Urothelium cell line (cell line): Measurements from ENCODE around the gene EPN2.
A peak's percentile ranks its signal among the peaks of the same experiment; 100 is the strongest.

Source experiments
- DNase-seq: peaks from one replicate; pipeline ENCODE4 v3.0.0; 2011; ENCODE audit warnings: low spot score, mixed read lengths
- FAIRE-seq: peaks from 2 replicates; lab custom pipeline; 2011; peaks lifted over from hg19 to GRCh38; lab: Jason Lieb, UNC

Gene EPN2

DNA sequence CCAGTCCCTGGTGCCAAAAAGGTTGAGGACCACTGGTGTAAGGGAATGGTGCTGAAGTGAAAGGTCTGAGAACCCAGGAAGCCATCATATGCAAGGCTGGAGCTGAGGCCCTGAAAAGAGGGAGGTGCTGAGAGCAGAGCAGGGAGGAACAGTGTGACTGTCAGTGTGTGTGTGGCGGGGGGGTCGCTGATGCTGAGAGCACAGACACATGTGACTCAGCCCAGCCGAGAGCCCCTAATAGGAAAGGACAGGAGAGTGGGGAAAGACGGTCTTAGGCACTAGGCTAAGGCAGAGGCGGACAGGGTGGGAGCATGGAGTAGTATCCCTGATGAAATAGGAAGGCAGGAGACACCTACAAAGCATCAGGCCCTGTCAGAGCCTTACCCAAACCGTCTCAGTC lies 124.2 kb downstream of the EPN2 start:
- DNase-seq (no peak), FAIRE-seq (no peak)

DNA sequence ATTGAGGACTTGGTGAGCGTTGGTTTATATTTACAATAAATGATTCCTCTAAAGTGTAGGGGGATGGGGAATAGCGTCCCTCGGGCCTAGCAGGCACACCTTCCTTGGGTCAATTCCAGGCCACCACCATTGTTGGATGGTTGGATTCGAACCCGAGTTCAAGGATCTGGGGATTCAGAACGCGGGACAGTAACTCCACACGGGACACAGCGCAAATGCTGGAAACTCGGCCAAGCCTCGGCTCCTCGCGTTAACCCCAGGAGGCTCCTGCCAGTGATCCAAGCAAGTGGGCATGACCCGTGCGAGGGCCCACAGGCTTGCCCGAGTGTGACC lies 124.7 kb downstream of the EPN2 start:
- no peak for FAIRE-seq
- DNase-seq, result no peak

DNA sequence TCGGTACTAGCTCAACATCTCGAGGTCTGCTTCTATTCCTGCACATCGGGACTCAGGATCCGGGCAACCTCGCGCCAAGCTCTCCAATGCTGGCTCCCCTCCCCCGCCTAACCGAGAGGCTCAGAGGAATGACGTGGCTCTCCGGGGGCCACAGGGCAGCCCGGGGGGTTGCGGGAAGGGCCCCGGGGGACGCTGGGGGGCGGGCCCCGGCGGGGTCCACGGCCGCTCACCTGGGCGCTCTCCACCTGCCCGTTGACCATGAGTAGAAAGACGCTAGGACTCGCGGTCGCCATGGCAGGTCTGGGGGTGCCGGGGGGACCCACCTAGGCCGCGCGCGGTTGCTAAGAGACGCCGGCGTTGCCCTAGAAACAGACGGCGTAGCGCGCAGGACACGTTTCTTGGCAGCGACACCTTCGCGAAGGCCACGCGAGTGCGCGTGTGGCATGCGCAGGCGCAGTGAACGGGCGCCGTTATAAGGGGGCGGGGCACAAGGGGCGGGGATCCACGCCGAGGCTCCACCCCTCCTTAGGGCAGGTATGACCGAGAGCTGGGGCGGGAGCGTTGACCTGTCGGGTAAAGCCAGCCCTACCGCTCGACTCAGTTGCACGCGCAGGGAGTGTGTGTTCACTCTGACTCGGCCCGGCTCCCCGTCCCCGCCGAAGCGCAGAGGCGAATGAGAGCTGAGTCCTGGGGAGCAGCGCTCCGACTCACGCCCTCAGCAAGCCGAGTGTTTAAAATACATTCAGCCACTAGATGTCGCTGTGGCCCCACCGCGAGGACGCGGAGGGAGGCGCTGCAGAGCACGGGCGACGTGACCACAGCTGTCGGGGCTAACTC lies 125.3 kb downstream of the EPN2 start, which contains the start of gene B9D1:
Gene B9D1, minus strand, starts transcription at position 447 of the 837 bp plus-strand sequence. Its CDS starts 154 bp downstream, at position 293.
- DNase-seq, result peak; percentile 97
- peak; percentile 59 for FAIRE-seq

GRCh38 chr17:19363114-19363438 lies 125.9 kb downstream of the EPN2 start:
- no peak for DNase-seq
- FAIRE-seq, result no peak

GRCh38 chr17:19363460-19364035 lies 126.4 kb downstream of the EPN2 start:
- no peak for FAIRE-seq
- DNase-seq, result no peak

DNA sequence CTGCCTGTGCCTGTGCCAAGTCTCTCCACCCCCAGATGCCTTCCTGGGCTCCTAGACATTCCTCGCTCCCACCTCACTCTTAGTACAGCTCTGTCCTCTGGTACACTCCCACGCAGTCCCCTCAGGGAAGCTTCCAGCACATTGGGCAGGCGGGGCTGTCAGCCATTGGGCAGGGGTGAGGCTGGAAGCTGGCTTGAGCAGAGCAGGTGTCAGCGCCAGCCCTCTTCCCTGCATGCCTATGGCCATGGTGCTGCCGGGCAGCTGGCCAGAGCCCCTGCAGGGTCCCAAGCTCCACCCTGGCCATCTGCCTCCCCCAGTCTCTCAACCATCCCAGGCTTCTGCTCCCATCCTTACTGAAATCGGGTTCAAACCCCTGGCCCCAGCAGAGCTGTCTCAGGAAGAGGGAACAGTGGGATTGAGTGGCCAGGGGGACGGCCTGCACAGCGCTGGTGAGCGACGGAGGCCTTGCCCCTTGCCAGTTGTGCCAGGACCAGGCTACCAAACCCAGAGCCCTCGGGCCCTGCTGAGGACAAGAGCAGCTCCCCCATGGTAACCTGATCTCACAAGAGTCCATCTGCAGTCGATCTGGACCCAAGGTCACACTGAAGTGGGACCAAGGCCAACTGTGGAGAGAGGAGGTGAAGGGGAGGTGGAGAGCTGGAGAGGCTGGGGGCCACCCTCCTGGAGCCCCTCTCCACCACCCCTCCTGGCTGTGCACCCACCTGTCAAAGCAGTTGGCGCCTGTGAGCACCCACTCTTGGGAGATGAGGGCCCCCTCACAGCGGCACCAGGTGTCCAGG lies 127.7 kb downstream of the EPN2 start:
- DNase-seq (no peak), FAIRE-seq (peak; percentile 27)

GRCh38 chr17:19365499-19365817 lies 128.3 kb downstream of the EPN2 start:
- FAIRE-seq (no peak), DNase-seq (no peak)

DNA sequence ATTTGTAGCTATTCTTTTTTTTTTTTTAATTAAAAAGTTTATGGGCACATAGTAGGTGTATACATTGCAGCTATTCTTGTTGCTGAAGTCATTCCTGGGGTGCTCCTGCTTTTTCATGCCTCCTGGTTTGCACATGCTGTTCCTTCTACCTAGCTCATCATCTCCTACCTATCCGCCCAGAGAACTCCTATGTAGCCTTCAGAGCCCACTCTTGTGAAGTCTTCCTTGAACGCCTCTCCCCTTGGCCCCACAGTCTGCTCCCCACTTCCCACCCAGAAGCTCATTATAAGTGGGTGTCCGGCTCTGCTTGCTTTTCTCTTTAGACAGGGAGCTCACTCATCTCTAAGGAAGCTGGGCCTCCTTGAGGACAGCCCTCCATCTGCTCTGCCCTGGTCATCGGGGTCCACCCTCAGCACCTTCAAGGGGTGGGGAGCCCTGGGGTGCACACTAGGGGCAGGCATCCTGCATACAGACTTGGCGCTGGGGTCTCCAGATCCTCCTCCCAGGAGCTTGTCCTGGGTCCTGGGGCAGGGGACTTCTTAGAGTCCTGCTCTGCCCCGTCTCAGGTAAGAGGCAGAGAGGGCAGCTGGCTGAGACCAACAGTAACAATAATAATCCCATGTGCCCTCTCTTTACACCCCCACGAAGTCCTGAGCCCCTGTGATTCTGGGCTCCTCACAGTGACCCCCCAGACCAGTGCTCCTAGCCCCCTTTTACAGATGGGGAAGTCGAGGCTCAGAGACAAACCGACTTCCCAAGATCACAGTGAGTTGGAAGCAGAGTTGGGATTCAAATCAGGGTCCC lies 128.9 kb downstream of the EPN2 start:
- FAIRE-seq (no peak), DNase-seq (no peak)

DNA sequence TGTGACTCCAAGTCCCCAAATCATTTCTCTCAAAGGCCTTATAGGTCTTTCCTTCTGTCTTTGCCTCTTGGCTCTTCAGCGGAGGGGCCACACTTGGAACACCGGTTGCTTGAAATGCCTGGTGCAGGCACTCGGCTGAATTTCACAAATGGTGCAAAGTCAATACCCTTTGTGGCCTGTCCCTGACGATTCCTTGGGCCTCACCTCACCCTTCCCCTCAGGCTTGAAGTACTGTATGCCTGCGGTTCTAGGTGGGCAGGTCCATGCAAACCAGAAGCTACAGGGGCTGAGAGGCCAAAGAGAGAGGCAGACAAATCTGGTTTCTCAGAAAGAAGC lies 129.4 kb downstream of the EPN2 start:
- no peak for DNase-seq
- no peak for FAIRE-seq

DNA sequence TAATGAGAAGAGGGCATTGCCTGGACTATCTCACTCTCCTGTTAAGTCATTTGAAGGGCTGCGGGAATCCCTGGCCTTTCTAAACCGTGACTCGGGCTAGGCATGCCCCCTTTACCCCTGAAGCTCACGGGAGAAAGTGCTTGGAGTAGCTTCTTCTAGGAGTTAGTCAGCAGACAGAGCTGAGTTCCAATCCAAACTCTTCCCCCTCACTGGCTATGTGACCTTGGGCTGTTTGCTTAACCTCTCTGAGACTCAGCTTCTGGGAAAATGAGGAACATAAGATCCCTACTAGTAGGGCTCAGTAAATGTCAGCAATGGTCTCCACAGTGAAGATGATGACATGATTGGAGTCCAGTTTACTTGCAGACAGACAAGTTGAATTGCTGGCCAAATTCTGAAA lies 131.1 kb downstream of the EPN2 start:
- no peak for FAIRE-seq
- no peak for DNase-seq

DNA sequence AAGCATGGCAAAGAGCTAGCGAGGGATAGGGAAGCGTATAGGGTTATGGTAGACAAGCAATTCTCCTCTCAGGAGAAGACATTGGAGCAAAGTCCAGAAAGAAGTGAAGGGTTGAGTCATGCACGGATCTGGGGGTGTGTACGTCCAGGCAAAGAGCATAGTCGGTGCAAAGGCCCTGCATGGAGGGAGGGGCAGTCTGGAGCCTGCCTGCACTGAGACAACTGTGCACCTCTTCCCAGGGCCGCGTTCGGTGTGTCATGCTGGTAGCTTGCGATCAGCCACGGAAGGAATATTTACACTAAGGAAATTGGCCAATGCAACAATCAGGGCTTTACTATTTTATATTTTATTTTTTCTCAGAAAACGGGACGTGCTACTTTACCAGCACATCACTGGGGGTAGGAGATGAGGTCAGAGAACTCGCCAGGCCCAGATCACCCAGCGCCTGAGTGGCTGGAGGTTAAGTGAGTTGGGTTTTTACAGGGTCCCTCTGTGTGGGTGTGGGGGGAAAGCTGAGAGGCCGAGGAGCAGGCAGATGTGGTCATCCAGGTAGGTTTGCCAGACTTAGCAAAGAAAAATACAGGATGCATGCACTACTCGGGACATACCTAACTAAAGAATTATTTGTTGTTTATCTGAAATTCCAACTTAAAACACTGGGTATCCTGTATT lies 132.1 kb downstream of the EPN2 start:
- no peak for DNase-seq
- no peak for FAIRE-seq

DNA sequence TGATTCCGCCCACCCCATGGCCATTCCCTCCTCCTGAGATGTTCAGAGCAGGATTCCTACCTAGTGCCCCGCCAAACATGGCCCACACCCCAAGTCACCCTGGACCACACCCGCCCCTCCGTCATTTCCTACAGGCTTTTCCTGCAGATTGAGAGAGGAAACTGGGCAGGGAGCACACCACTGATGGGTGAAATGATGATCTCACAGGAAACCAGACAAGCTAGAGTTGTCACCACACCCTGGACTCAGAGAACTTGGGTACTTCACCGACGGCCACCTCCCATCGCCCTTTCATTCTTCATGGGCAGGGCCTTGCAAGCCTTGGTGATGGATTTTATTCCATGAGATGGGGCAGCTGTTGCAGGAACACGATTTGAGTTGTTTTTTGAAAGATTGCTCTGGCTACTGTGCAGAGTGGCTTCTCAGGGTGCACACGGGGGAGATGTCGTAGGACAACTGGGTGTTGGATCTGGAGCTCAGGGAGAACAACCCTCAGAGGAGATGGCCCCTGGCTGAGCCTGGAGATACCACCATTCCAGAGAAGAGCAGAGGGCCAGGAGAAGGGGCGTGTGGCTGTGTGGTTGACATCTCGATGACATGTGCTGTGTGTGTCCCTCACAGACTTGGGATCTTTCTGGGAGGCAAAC lies 132.8 kb downstream of the EPN2 start:
- FAIRE-seq, result no peak
- no peak for DNase-seq

DNA sequence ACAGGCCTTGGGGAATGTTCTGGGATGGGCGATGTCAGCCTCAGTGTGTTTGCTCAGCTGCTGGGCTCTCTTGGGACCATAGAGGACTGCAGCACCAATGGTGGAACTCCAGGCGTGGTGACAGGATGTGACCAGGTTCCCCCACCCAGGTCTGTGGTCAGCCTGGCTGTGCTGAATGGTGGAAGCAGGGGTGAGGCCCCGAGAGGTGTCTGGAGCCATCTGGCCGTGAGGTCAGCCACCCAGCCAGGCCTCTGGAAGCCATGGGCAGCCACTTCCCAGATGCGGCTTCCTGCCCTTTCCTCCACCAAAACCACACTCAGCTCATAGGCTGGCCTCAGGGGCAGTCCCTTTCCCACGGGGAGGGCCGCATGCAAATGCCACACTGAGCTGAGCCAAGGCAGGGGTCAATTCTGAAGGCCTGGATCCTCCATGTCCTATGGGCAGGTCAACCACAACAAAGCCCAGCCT lies 133.4 kb downstream of the EPN2 start:
- FAIRE-seq (no peak), DNase-seq (no peak)

- no peak for DNase-seq
- no peak for FAIRE-seq
Observed at GRCh38 chr17:19371259-19372010, 134.3 kb downstream of the EPN2 start.

- FAIRE-seq (no peak), DNase-seq (no peak)
Observed at GRCh38 chr17:19372011-19372370, 134.8 kb downstream of the EPN2 start.

DNA sequence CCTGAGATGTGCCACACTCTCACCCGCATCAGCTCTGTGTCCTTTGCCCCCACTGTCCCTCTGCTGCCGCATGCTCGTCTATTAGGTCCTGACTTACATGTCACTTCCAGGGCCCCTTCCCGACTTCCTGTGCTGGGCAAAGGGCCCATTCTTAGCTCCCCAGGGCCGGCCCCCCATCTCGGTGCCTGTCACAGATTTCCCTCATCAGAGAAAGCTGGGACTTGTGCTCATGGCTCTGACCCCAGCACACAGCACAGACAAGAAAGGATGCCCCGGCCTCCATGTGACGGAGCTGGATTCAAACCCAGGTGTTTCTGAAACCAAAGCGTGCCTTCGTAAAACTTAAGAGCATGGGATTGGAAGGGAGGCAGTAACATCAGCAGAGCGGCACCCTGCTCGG lies 135.3 kb downstream of the EPN2 start:
- FAIRE-seq, result no peak
- DNase-seq, result no peak

- DNase-seq, result no peak
- no peak for FAIRE-seq
Observed at GRCh38 chr17:19372866-19373504, 135.8 kb downstream of the EPN2 start.

- FAIRE-seq (no peak), DNase-seq (no peak)
Observed at GRCh38 chr17:19374136-19374535, 137.0 kb downstream of the EPN2 start.

DNA sequence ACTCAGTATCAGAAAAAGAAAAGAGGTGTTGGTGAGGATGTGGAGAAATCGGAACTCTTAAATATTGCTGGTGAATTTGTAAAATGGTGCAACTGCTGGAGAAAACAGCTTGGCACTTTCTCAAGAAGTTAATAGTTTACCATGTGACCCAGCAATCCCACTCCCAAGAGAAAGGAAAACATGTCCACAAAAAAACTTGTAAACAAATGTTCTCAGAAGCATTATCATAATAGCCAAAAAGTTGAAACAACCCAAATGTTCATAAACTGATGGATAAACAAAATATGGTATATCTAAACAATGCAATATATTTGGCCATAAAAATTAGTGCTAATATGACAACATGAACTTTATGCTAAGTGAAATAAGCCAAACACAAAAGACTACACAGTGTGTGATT lies 138.6 kb downstream of the EPN2 start:
- FAIRE-seq, result no peak
- DNase-seq, result no peak
